NT2/D1 (cell line): Measurements from ENCODE around the gene POLR3H.

Experiments used
- SUZ12 ChIP-seq: IDR thresholded peaks from 2 replicates; pipeline ENCODE4 v1.6.1; 2011; ENCODE audit not compliant: insufficient read length, insufficient read depth; ENCODE audit errors: extremely low read depth
- YY1 ChIP-seq: IDR thresholded peaks from 2 replicates; pipeline ENCODE4 v1.6.1; 2011; ENCODE audit not compliant: insufficient read length, insufficient read depth
- ZNF274 ChIP-seq: IDR thresholded peaks from 2 replicates; pipeline ENCODE4 v1.6.1; 2011; ENCODE audit warnings: mild to moderate bottlenecking, low read depth, low read length

DNA sequence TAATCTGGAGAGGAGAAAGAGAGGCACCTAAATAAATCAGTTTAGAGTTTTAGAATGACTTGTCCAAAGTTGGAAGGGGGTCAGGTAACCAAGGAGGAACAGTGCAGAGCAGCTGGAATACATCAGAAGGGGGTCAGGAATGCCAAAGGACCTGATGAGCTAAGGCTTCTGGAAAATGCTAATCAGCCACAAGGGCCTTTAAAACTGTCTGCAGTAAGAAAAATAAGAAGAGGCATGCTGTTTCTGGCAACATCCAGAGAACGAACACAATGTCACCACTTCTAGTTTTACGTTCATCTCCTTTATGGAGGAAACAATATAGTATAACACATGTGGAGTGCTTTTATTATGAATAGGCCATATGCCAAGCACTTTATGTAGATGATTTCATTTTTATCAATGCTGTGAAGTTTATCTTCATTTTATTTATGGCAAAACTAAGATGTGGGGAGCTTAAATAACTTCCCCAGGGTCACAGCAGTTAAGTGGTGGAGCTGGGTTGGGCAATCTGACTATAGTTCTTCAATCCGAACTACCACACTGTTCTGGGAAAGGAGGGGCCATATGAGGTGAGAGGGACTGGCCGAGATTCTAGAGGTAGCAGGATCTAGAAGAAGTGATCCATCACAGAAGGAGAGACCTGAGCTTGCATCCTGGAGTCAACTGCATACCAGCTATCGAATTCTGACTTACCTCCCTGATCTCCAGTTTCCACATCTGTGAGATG is 52.7 kb downstream of the POLR3H start:
- TF ChIP-seq SUZ12 (no peak), YY1 (no peak), ZNF274 (no peak)
